Measurements from ENCODE around the gene SLC25A24.
A peak's percentile ranks its signal among the peaks of the same experiment; 100 is the strongest.
"Not testable (repeated sequence)": the region's sequence is repeated elsewhere in the genome, so short reads cannot be mapped to it uniquely, and the experiment has no call there.

The SLC25A24 gene

GRCh38 chr1:108133148-108133547, 67.0 kb downstream of the SLC25A24 start:
- DNase-seq: not testable (repeated sequence)

- not testable (repeated sequence) for DNase-seq
These were observed 67.8 kb downstream of the SLC25A24 start for GRCh38 chr1:108132367-108132766.

DNA sequence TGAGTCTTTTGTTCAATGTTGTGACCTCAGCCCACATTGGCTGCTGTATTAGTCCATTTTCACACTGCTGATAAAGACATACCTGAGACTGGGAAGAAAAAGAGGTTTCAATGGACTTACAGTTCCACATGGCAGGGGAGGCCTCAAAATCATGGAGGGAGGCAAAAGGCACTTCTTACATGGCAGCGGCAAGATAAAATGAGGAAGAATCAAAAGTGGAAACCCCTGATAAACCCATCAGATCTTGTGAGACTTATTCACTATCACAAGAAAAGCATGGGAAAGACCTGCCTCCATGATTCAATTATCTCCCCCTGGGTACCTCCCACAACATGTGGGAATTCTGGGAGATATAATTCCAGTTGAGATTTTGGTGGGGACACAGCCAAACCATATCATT, 68.9 kb downstream of the SLC25A24 start:
- DNase-seq: not testable (repeated sequence)

- DNase-seq: peak; percentile 44 to 65 (median 56)
These were observed 69.3 kb downstream of the SLC25A24 start for GRCh38 chr1:108130794-108131193.

DNA sequence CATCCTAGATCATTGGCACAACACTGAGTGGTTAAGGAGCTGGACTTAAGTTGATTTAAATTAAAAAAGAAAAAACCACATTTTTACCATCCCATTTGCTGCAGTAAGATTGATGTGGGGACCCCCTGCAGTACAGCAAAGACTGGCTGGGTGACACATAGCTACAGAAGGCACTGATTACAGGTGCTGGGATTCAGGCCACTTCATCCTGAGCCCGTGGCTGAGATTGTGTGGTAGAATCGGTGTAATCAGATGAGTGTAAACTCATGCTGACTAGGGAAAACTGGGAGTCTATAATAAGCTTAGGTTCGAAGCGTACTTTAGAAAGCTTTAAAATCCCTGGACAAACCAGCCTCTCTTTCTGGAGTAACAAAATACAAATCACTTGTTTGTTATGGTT, 70.1 kb downstream of the SLC25A24 start:
- no peak for DNase-seq

DNA sequence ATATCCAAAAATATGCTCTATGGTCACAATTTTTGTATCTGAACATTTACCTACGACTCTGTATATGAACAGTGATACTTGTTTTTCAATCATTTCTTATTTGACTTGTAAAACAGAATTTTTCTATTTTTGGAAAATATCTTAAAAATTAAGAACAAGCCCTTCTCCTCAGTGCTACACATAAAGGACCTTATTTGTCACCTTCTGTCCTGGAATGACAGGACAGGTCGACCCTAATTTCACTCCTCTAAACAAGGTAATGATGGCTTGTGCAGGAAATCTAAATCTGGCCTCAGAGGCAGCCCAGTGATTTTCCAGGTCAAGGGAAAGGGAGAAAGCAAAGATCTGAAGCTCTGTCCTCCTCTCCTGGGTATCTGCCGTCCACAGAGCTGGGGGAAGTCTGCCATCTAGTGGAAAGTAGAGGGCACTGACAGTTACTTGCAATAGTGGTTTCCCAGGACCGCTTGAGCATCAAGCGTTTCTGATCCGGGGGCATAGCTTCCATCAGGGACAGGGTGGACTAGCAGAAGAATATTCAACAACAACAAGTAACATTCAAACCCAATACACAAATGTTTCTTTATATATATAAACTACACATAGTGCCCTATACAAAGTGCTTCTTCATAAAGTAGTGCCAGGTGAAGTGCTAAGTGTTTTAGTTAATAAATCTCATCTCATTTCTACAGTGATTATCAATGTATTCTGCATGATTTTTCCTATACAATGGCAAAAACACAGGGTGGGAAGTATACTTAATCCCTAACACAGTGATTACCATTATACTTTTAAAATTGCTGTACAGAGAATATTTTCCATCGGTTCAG, 74.6 kb downstream of the SLC25A24 start:
- peak; percentile 76 to 90 (median 84) for DNase-seq

DNA sequence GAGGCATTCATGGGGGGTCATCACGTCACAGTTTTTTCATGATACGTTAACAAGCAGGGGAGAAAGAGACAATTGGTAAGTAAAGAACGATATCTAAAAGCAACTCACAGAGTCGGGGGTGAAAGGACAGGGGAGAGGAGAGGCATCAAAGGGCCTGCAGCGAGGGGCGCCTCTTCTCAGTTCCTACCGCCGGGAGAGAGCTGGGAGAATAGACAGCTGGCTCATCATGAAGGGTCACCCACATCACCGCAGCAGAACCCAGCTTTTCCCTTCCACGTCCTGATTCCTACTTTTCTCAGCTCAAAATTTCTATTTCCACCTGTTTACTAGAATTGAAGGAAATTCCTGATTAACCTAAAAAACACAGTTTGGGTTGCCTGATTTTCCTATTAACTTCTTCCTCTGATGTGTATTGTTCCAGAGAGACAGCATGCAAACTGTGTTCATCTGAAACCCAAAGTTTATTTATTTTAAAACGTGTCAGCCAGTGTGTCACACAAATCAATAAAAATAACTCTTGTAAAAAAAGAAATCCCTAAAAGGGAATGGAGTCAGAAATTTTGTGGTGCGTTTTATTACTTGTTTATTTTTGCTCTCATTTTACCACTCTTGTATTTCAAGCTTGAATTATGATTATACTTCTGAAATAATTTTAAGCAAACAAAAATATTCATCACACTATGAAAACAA, 75.4 kb downstream of the SLC25A24 start:
- DNase-seq: no peak

GRCh38 chr1:108124023-108124422, 76.1 kb downstream of the SLC25A24 start:
- no peak for DNase-seq

DNA sequence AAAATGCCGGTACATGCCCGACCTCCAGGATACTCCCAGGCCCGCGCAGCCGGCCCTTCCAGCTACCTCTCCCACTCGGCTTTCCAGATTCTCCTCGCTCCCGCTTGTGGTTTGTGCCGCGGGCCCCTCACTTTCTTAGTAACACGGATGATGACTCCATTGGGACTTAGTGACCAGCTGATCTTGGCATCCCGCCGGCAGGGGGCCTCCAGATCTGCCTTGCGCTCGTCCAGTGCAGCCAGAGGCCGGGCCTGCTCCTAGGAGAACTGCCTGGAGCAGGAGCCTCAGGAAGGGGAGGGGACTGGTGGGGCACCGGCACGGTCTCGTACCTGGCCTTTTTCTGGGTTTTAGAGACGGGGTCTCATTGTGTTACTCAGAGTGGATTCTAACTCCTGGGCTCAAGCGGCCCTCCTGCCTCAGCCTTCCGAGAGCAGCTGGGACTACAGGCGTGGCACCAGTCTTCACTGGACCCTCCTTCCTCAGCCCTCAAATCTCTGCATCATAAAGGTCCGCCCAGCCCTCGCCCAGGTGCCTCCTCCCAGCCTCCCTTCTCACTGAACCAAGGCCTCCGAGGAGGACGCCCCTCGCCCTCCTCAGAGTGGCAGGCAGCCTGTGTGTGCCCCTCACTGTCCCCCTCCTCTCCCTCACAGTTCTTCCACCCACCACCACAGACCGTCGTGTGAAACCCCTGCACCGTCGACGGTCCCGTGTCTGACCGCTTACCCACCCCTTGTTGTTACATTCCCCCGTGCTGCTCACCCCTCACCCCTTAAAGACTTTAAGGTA, 78.6 kb downstream of the SLC25A24 start:
- DNase-seq: no peak

GRCh38 chr1:108120163-108120562, 80.0 kb downstream of the SLC25A24 start:
- DNase-seq: no peak

DNA sequence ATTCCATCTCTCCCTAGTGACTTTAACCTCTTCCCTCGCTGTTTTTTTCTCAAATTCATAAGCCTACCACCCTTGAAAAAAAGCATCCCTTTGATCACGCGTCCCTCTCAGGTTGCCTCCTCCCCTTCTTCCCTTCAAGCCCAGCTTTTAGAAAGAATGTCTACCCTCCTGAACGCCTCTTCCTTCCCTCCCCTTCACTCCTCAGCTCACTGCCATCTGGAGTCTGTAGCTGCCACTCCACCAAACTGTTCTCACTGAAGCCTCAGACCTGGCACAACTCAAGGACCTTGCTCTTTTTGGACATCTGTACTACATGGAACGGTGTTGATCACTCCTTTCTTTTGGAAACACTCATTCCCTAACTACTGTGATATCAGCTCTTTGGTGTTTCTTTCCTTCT, 80.6 kb downstream of the SLC25A24 start:
- peak in 2 of 4 experiments; percentile 9 to 14 for DNase-seq

GRCh38 chr1:108117945-108118902, 81.9 kb downstream of the SLC25A24 start:
- peak; percentile 73 to 93 (median 84) for DNase-seq

DNA sequence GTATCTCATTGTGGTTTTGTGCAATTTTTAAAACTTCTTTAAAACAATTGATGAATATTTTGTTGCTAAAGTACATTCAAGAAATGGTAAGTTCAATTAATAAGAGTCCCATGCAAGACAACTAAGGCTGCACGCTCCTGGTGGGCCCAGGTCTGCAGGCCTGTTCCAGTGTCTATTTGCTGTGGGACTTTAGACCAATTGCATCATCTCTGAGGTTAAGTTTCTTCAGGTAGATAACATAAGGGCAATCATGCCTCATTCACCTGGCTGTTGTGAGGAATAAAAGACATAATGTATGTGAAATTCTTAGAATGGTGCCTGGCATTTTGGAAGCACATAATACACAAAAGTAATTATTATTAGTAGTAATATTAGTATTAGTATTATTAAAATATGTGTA, 82.9 kb downstream of the SLC25A24 start:
- DNase-seq: no peak

GRCh38 chr1:108114033-108114599, 86.0 kb downstream of the SLC25A24 start:
- peak; percentile 34 to 57 (median 51) for DNase-seq

- no peak for DNase-seq
These were observed 86.6 kb downstream of the SLC25A24 start for GRCh38 chr1:108113496-108113895.

GRCh38 chr1:108109295-108109973, 90.7 kb downstream of the SLC25A24 start:
- DNase-seq: peak in 1 of 4 experiments; percentile 28

DNA sequence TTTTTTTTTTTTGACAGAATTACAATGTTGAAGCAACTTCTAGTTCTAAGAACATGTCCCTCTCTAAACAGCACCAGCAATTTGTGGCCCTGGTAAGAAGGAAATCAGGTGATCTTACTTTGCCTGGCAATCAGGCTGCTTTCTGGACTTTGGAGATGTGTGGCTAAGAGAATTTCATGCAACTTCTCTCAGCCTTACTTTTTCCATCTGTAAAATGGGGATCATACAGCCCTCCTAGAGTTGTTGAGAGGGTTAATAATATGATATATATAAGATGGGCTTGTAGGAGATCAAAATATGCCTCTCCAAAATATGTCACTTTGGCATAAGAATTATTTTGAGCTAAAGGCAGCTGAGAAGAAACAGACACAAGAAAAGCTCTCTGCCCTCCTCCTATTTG, 92.0 kb downstream of the SLC25A24 start:
- DNase-seq: peak in 2 of 4 experiments; percentile 11 to 13

DNA sequence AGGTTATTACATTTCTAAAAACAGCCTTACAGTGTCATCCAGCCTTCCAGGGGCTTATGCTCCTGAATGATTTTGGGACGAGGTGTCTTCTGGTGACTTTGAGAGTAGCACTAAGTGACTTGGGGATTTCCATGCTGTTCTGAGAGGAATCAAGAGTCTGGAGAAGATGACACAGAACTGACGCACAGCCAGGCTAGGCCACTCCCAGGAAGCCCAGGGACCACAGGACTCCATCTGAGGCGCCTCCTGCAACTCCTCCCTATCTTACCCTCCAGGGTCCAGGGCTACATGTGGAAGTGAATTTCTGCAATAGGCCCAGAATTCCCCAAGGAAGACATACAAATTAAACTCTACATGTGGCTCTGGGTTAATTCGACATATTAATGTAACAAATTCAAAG, 92.5 kb downstream of the SLC25A24 start:
- DNase-seq: peak; percentile 82 to 92 (median 85)

GRCh38 chr1:108106775-108107174, 93.4 kb downstream of the SLC25A24 start:
- DNase-seq: peak; percentile 24 to 58 (median 46)

DNA sequence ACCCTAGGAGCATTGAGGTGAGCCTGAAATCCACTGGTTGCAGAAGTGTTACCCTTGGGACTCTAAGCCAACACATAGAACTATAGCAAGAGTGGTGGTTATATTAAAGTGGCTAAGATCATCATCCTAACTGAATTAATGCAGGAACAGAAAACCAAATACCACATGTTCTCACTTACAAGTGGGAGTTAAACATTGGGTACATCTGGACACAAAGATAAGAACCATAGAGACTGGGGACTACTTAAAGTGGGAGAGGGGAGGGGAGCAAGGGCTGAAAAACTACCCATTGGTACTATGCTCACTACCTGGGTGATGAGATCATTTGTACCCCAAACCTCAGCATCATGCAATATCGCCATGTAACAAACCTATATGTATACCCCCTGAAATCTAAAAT, 100.0 kb downstream of the SLC25A24 start:
- no peak for DNase-seq

GRCh38 chr1:108097018-108097417, 103.1 kb downstream of the SLC25A24 start:
- DNase-seq: peak in 3 of 4 experiments; percentile 23 to 39 (median 38)
